GM23338 (cell line): Measurements from ENCODE around the gene RFESD. TPM values are rescaled to one million over a fixed set of nuclear protein-coding genes. Genes with fewer than 3 reads are reported as not detected.

ENCODE experiments used
- ATAC-seq: fragments of 200-7000 bp; cut with Tn5 transposase; 3 replicates; pipeline ENCODE4 v1.9.1; 2020
- DNase-seq: peaks from one replicate; pipeline ENCODE4 v3.0.0-alpha.2; 2015; ENCODE audit warnings: low spot score
- H2AFZ ChIP-seq: fragments of 200-600 bp; sonication (generic); 2 replicates; pipeline ENCODE4 v1.8.0; 2016; ENCODE audit warnings: antibody characterized with exemption, mild to moderate bottlenecking, moderate library complexity
- H3F3A ChIP-seq: fragments of 200-600 bp; sonication (generic); replicated peaks from 2 replicates; pipeline ENCODE4 v1.8.0; 2017; ENCODE audit warnings: antibody characterized with exemption, mixed run types, low read depth
- H3K27ac ChIP-seq: fragments of 200-600 bp; sonication (generic); 2 replicates; pipeline ENCODE4 v1.6.1; 2016; ENCODE audit warnings: low read depth
- H3K27me3 ChIP-seq: fragments of 200-600 bp; sonication (generic); 2 replicates; pipeline ENCODE4 v1.8.0; 2016; ENCODE audit warnings: mild to moderate bottlenecking, mixed run types, moderate library complexity; ENCODE audit not compliant: insufficient read depth
- H3K36me3 ChIP-seq: fragments of 200-600 bp; sonication (generic); 2 replicates; pipeline ENCODE4 v1.8.0; 2016; ENCODE audit warnings: mild to moderate bottlenecking; ENCODE audit not compliant: insufficient read depth
- H3K4me1 ChIP-seq: fragments of 200-600 bp; sonication (generic); 2 replicates; pipeline ENCODE4 v1.8.0; 2016; ENCODE audit warnings: mild to moderate bottlenecking, moderate library complexity; ENCODE audit not compliant: insufficient read depth
- H3K4me2 ChIP-seq: fragments of 200-600 bp; sonication (generic); 2 replicates; pipeline ENCODE4 v1.7.1; 2017; ENCODE audit warnings: mixed run types
- H3K4me3 ChIP-seq: fragments of 200-600 bp; sonication (generic); 2 replicates; pipeline ENCODE4 v1.6.1; 2016; ENCODE audit warnings: mixed run types
- H3K79me2 ChIP-seq: fragments of 200-600 bp; sonication (generic); replicated peaks from 2 replicates; pipeline ENCODE4 v1.8.0; 2017; ENCODE audit warnings: mild to moderate bottlenecking; ENCODE audit not compliant: insufficient read depth
- H3K9me2 ChIP-seq: fragments of 200-600 bp; sonication (generic); 2 replicates; pipeline ENCODE4 v1.8.0; 2017; ENCODE audit not compliant: insufficient read depth
- H4K20me1 ChIP-seq: fragments of 200-600 bp; sonication (generic); replicated peaks from 2 replicates; pipeline ENCODE4 v1.8.0; 2017; ENCODE audit warnings: mild to moderate bottlenecking; ENCODE audit not compliant: insufficient read depth
- H3K27ac Mint-ChIP-seq: 2 replicates; pipeline ENCODE4 v1.8.0; 2020; ENCODE audit warnings: inconsistent platforms, mild to moderate bottlenecking, moderate library complexity, mixed read lengths
- H3K27me3 Mint-ChIP-seq: 3 replicates; pipeline ENCODE4 v1.8.0; 2022; ENCODE audit warnings: low read depth, mild to moderate bottlenecking, moderate library complexity, mixed read lengths, inconsistent platforms; ENCODE audit not compliant: insufficient read depth, poor library complexity
- H3K36me3 Mint-ChIP-seq: 3 replicates; pipeline ENCODE4 v1.8.0; 2021; ENCODE audit warnings: low read depth, mild to moderate bottlenecking, inconsistent platforms, moderate library complexity, mixed read lengths
- H3K4me1 Mint-ChIP-seq: 3 replicates; pipeline ENCODE4 v1.8.0; 2020; ENCODE audit warnings: mild to moderate bottlenecking, inconsistent platforms, mixed read lengths
- H3K4me3 Mint-ChIP-seq: 3 replicates; pipeline ENCODE4 v1.8.0; 2021; ENCODE audit warnings: moderate library complexity, mild to moderate bottlenecking, inconsistent platforms, mixed read lengths
- H3K9me3 Mint-ChIP-seq: 3 replicates; pipeline ENCODE4 v1.8.0; 2020; ENCODE audit warnings: moderate library complexity, mild to moderate bottlenecking, inconsistent platforms, mixed read lengths
- CREB1 ChIP-seq: fragments of 250-450 bp; sonication (Bioruptor Pico); IDR thresholded peaks from 2 replicates; pipeline ENCODE4 v1.5.0; 2020; ENCODE audit warnings: low read depth, mild to moderate bottlenecking, moderate library complexity
- ETS1 ChIP-seq: IDR thresholded peaks from 2 replicates; pipeline ENCODE4 v1.6.1; 2016; ENCODE audit warnings: antibody characterized with exemption
- EZH2 ChIP-seq: fragments of 200-600 bp; sonication (generic); IDR thresholded peaks from one replicate; pipeline ENCODE4 v1.8.0; 2017; ENCODE audit warnings: antibody characterized with exemption, mild to moderate bottlenecking, low read depth; ENCODE audit not compliant: unreplicated experiment
- EZH2phosphoT487 ChIP-seq: fragments of 200-600 bp; sonication (generic); IDR thresholded peaks from one replicate; pipeline ENCODE4 v1.8.1; 2018; ENCODE audit warnings: antibody characterized with exemption; ENCODE audit not compliant: unreplicated experiment
- JUNB ChIP-seq: IDR thresholded peaks from one replicate; pipeline ENCODE4 v1.6.1; 2016; ENCODE audit warnings: antibody characterized with exemption; ENCODE audit not compliant: unreplicated experiment
- NANOG ChIP-seq: IDR thresholded peaks from 2 replicates; pipeline ENCODE4 v1.6.1; 2016; ENCODE audit warnings: antibody characterized with exemption, borderline replicate concordance
- POLR2AphosphoS5 ChIP-seq: IDR thresholded peaks from 2 replicates; pipeline ENCODE4 v1.6.1; 2016; ENCODE audit warnings: antibody characterized with exemption, low read depth
- STAT1 ChIP-seq: IDR thresholded peaks from one replicate; pipeline ENCODE4 v1.6.1; 2016; ENCODE audit warnings: antibody characterized with exemption; ENCODE audit not compliant: unreplicated experiment
- ZNF331 ChIP-seq: fragments of 250-450 bp; sonication (Bioruptor Pico); IDR thresholded peaks from 2 replicates; pipeline ENCODE4 v1.5.0; 2020; ENCODE audit warnings: low read depth, mild to moderate bottlenecking, moderate library complexity
- ZNF462 ChIP-seq: fragments of 250-450 bp; sonication (Bioruptor Pico); IDR thresholded peaks from 2 replicates; pipeline ENCODE4 v1.5.0; 2020; ENCODE audit warnings: mild to moderate bottlenecking, moderate library complexity
- polyA plus RNA-seq: library from polyadenylated mRNA; unstranded; fragments of >200 nt; fragmentation: Nextera tagmentation; extraction: Ambion mirVana; gene quantifications from 2 replicates; pipeline ENCODE4 v1.2.1, GENCODE V29; 2016
- total RNA-seq: library from RNA; depleted of rRNA; stranded (reverse); fragments of >200 nt; shearing (Covaris generic); gene quantifications from 2 replicates; pipeline ENCODE4 v1.2.3, GENCODE V29; 2014

RFESD gene
- total and polyA plus RNA-seq, 2 experiments from 2014 or later, result 2.4 to 6.9 TPM

DNA sequence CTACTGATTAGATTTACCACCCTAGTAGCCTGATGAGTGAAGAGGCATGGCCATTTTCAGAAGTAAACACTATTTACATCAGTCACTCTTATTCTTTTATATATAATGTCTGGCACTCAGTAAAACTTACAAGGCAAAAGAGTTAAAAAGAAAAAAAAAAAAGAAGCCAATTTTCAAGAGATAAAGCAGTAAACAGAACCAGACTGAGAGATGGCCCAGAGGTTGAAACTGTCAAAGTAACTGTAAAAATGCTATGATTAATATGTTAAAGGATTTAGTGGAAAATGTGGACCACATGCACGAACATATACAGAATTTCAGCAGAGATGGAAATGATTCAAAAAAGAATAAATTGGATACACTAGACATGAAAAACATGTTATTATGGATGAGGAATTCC is 33.1 kb upstream of the RFESD start (continued):
- no peak for TF ChIP-seq ZNF462
- TF ChIP-seq EZH2, result no peak
- no peak for TF ChIP-seq STAT1
- TF ChIP-seq ETS1, result no peak
- TF ChIP-seq ZNF331, result no peak
- TF ChIP-seq POLR2AphosphoS5, result no peak
- no peak for TF ChIP-seq CREB1 (CRISPR knock-in tag)

GRCh38 chr5:95615164-95615467 is 31.5 kb upstream of the RFESD start:
- H3F3A ChIP-seq, result no peaks in the 10 kb centered on the region
- peaks cover 12% of the 10 kb centered on the region for H3K36me3 Mint-ChIP-seq
- no peaks in the 10 kb centered on the region for H3K79me2 ChIP-seq
- H3K4me1 Mint-ChIP-seq, result peaks cover 9% of the 10 kb centered on the region
- no peak for ATAC-seq
- no peaks in the 10 kb centered on the region for H4K20me1 ChIP-seq
- H3K9me3 Mint-ChIP-seq, result peaks cover 18% of the 10 kb centered on the region; the same call in 2 of the 3 replicates
- DNase-seq, result no peak
- H2AFZ ChIP-seq, result no peak overlapping the region
- H3K27me3 Mint-ChIP-seq, result peaks cover 24% of the 10 kb centered on the region
- no peak overlapping the region for H3K27ac Mint-ChIP-seq
- peaks cover 29% of the 10 kb centered on the region for H3K27me3 ChIP-seq
- H3K4me2 ChIP-seq, result no peak overlapping the region
- H3K4me3 ChIP-seq, result no peak overlapping the region
- no peaks in the 10 kb centered on the region; the same call in 1 of the 2 replicates for H3K36me3 ChIP-seq
- H3K4me1 ChIP-seq, result peaks cover 7% of the 10 kb centered on the region; the same call in 1 of the 2 replicates
- no peak overlapping the region for H3K27ac ChIP-seq
- H3K4me3 Mint-ChIP-seq, result no peak overlapping the region
- no peaks in the 10 kb centered on the region for H3K9me2 ChIP-seq
- no peak for TF ChIP-seq STAT1
- no peak for TF ChIP-seq EZH2
- no peak for TF ChIP-seq POLR2AphosphoS5
- TF ChIP-seq EZH2phosphoT487, result no peak
- TF ChIP-seq NANOG, result no peak
- TF ChIP-seq ZNF462, result no peak
- no peak for TF ChIP-seq JUNB
